Left lung (tissue), 10 donors: ENCODE data around the gene ARSB. TPM values are rescaled to one million over a fixed set of nuclear protein-coding genes. Genes with fewer than 3 reads are reported as not detected.

Experiments
- ATAC-seq: fragments of 200-7000 bp; cut with Tn5 transposase; one replicate; pipeline ENCODE4 v1.9.1; 2020; ENCODE audit warnings: moderate library complexity
- DNase-seq, 4 donors: peaks; one replicate each; pipeline ENCODE4 v3.0.0-alpha.2; 2013 to 2020
- H3K27ac ChIP-seq, 2 donors: fragments of 200-600 bp; sonication (generic) in 1 of 2; one replicate each; pipeline versions ENCODE4 v1.5.0 to v1.8.0; 2020 to 2021
- H3K27me3 ChIP-seq, 2 donors: fragments of 200-600 bp; sonication (generic) in 1 of 2; one replicate each; pipeline versions ENCODE4 v1.5.0 to v1.8.0; 2020 to 2021
- H3K36me3 ChIP-seq, 2 donors: fragments of 200-600 bp; sonication (generic) in 1 of 2; one replicate each; pipeline versions ENCODE4 v1.5.0 to v1.8.0; 2020 to 2021
- H3K4me1 ChIP-seq, 2 donors: fragments of 200-600 bp; one replicate each; pipeline ENCODE4 v1.8.0; 2021
- H3K4me3 ChIP-seq, 2 donors: fragments of 200-600 bp; sonication (generic) in 1 of 2; one replicate each; pipeline versions ENCODE4 v1.5.0 to v1.8.0; 2020 to 2021; ENCODE audit warnings: mild to moderate bottlenecking in 1 of 2
- H3K9me3 ChIP-seq, 2 donors: fragments of 200-600 bp; sonication (generic) in 1 of 2; one replicate each; pipeline versions ENCODE4 v1.5.0 to v1.8.0; 2020 to 2021
- CTCF ChIP-seq, 2 donors: fragments of 200-600 bp; sonication (generic) in 1 of 2; IDR thresholded peaks; one replicate each; pipeline versions ENCODE4 v1.5.0 to v1.8.0; 2021; ENCODE audit warnings: antibody characterized with exemption in 2 of 2
- intact Hi-C, 2 donors: fragments of 100-400 bp; cut with DNase I; formaldehyde crosslinking; loops; one replicate each; pipeline versions ENCODE4 v1.11.2 to v1.14.2; 2022
- polyA plus RNA-seq, 6 donors: library from polyadenylated mRNA; unstranded; fragments of 120-200 nt; gene quantifications; one replicate each; pipeline ENCODE4 v1.2.1, GENCODE V29; 2013; ENCODE audit not compliant: insufficient read length in 6 of 6
- total RNA-seq, 2 donors: library from RNA; stranded (reverse); fragmentation: NEBNext Ultra II Directional; extraction: Animal tissue kit (Norgen Biotek cat#: 25700); gene quantifications; one replicate each; pipeline ENCODE4 v1.2.1, GENCODE V29; 2021
- donor health status: DM: no; HTN: yes; CAD: no.
- donor health status: DM: no; HTN: no; CAD: no.

The ARSB gene
- total and polyA plus RNA-seq, 8 donors, result 13.2 to 26.0 (median 16.8) TPM

GRCh38 chr5:78895616-78896015 is 89.5 kb downstream of the ARSB start:
- intact Hi-C loops, result loop anchor here in 1 of 2 donors (10.0 kb wide), 1 partner anchor 59 kb away; no protein-coding TSS in a partner anchor

GRCh38 chr5:78893940-78894677 is 91.0 kb downstream of the ARSB start:
- no peak for DNase-seq
- peaks cover 0 to 7% of the 10 kb centered on the region in 2 donors for H3K4me1 ChIP-seq
- no peak overlapping the region for H3K27ac ChIP-seq
- TF ChIP-seq CTCF (IDR thresholded peaks at IDR 0.05), result no peak
- no peak overlapping the region for H3K4me3 ChIP-seq
- intact Hi-C loops, result loop anchor here in 1 of 2 donors (10.0 kb wide), 1 partner anchor 61 kb away; no protein-coding TSS in a partner anchor
- no peak for ATAC-seq
- H3K36me3 ChIP-seq, result no peaks in the 10 kb centered on the region
- H3K27me3 ChIP-seq, result no peaks in the 10 kb centered on the region
- H3K9me3 ChIP-seq, result peaks cover 0 to 7% of the 10 kb centered on the region in 2 donors

More at GRCh38 chr5:78895616-78896015, 89.5 kb downstream of the ARSB start:
- Histone ChIP-seq H3K4me1 (peaks cover 0 to 7% of the 10 kb centered on the region in 2 donors), H3K27ac (no peak overlapping the region), H3K4me3 (no peak overlapping the region), H3K9me3 (peaks cover 0 to 14% of the 10 kb centered on the region in 2 donors), H3K27me3 (no peaks in the 10 kb centered on the region), H3K36me3 (peaks cover 0 to 3% of the 10 kb centered on the region in 2 donors)
- no peak for ATAC-seq
- TF ChIP-seq CTCF (IDR thresholded peaks at IDR 0.05), result no peak
- DNase-seq, result no peak

- no peaks in the 10 kb centered on the region for H3K27me3 ChIP-seq
- intact Hi-C loops, result loop anchor here in 1 of 2 donors (10.0 kb wide), 1 partner anchor 64 kb away; no protein-coding TSS in a partner anchor
- H3K27ac ChIP-seq, result no peak overlapping the region
- DNase-seq, result no peak
- H3K4me3 ChIP-seq, result no peak overlapping the region
- H3K9me3 ChIP-seq, result no peaks in the 10 kb centered on the region
- TF ChIP-seq CTCF (IDR thresholded peaks at IDR 0.05), result no peak
- no peak for ATAC-seq
- H3K4me1 ChIP-seq, result peaks cover 3 to 8% of the 10 kb centered on the region in 2 donors
- no peaks in the 10 kb centered on the region for H3K36me3 ChIP-seq
These were observed 94.3 kb downstream of the ARSB start for GRCh38 chr5:78890667-78891379.

- intact Hi-C loops, result loop anchor here in 1 of 2 donors (10.0 kb wide), 1 partner anchor 65 kb away; no protein-coding TSS in a partner anchor
- H3K27ac ChIP-seq, result no peak overlapping the region
- H3K36me3 ChIP-seq, result peaks cover 0 to 10% of the 10 kb centered on the region in 2 donors
- peaks cover 0 to 8% of the 10 kb centered on the region in 2 donors for H3K4me1 ChIP-seq
- DNase-seq, result no peak
- H3K9me3 ChIP-seq, result no peaks in the 10 kb centered on the region
- no peaks in the 10 kb centered on the region for H3K27me3 ChIP-seq
- no peak for TF ChIP-seq CTCF (IDR thresholded peaks at IDR 0.05)
- no peak overlapping the region for H3K4me3 ChIP-seq
- ATAC-seq, result peak; percentile 55
These were observed 95.6 kb downstream of the ARSB start for GRCh38 chr5:78889369-78890140.
